Measurements from ENCODE around the gene SHROOM2.

DNA sequence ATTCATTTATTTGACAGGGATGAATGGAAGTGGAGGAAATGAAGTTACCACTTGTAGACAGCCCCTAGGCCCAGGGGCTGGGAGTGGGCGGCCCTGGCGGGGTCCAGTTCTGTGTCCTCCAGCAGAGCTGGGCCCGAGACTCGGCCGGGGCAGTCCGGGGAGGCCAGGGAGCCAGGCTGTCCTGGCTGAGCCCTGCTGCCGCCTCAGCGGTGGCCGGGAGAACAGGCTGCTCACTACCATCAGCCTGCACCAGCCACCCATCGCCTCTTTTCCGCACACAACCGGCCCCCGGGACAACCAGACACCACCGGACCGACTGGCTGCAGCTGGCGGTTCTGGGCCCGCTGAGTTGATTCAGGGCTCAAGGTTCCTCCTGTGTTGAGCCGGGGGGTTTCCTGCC, 206.5 kb downstream of the SHROOM2 start:
- TF ChIP-seq CTCF (IDR thresholded peaks at IDR 0.05; ENCODE audit: insufficient read depth, low read length) (no peak), REST (IDR thresholded peaks at IDR 0.05; ENCODE audit: insufficient replicate concordance, low read depth) (no peak)

Measured in HL-60 (cell line).